ENCODE measurements around the gene ZNF273. TPM values are rescaled to one million over a fixed set of nuclear protein-coding genes. Genes with fewer than 3 reads are reported as not detected.

Gene ZNF273
- polyA plus RNA-seq, 1 donor (not counting 4 experiments of a cell fraction or from before 2014, with no cell fraction given), result 4.7 TPM

- peaks cover 3% of the 10 kb centered on the region for H3K27me3 ChIP-seq (ENCODE audit: control insufficient read depth, extremely low read depth, insufficient read depth, low read length)
- H3K9me3 ChIP-seq (ENCODE audit: control insufficient read depth, low read depth, low read length), result peaks cover 6% of the 10 kb centered on the region
- H3K79me2 ChIP-seq (ENCODE audit: control insufficient read depth, insufficient read depth, low read length), result no peaks in the 10 kb centered on the region
- peak overlapping the region; percentile 43 to 63 (median 58) for H3K4me3 ChIP-seq (ENCODE audit: control insufficient read depth in 2 of 3, extremely low read depth in 1 of 3, insufficient read depth in 2 of 3, low read depth in 1 of 3, low read length in 3 of 3)
- TF ChIP-seq, protein P1, sequence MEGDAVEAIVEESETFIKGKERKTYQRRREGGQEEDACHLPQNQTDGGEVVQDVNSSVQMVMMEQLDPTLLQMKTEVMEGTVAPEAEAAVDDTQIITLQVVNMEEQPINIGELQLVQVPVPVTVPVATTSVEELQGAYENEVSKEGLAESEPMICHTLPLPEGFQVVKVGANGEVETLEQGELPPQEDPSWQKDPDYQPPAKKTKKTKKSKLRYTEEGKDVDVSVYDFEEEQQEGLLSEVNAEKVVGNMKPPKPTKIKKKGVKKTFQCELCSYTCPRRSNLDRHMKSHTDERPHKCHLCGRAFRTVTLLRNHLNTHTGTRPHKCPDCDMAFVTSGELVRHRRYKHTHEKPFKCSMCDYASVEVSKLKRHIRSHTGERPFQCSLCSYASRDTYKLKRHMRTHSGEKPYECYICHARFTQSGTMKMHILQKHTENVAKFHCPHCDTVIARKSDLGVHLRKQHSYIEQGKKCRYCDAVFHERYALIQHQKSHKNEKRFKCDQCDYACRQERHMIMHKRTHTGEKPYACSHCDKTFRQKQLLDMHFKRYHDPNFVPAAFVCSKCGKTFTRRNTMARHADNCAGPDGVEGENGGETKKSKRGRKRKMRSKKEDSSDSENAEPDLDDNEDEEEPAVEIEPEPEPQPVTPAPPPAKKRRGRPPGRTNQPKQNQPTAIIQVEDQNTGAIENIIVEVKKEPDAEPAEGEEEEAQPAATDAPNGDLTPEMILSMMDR (optimal IDR thresholded peaks at IDR 0.05 in 1 of 3, IDR thresholded peaks at IDR 0.05 in 1 of 3, conservative IDR thresholded peaks at IDR 0.05 in 1 of 3; ENCODE audit: extremely low read depth in 1 of 3, insufficient read depth in 2 of 3, low read length in 3 of 3), result no peak
- no peak for TF ChIP-seq EZH2 (IDR thresholded peaks at IDR 0.05; ENCODE audit: low read length)
- H3K4me1 ChIP-seq (ENCODE audit: control insufficient read depth, extremely low read depth, insufficient read depth, low read length), result peaks cover 2% of the 10 kb centered on the region
- DNase-seq (ENCODE audit: low read depth, low spot score) (no peak), FAIRE-seq (no peak)
- no peaks in the 10 kb centered on the region for H4K20me1 ChIP-seq (ENCODE audit: control insufficient read depth, extremely low read depth, insufficient read depth, low read length)
- H3K36me3 ChIP-seq (ENCODE audit: control insufficient read depth in 2 of 2, extremely low read depth in 1 of 2, insufficient read depth in 2 of 2, low read length in 2 of 2), result no peaks in the 10 kb centered on the region
- peak overlapping the region; percentile 81 for H3K4me2 ChIP-seq (ENCODE audit: control insufficient read depth, extremely low read depth, insufficient read depth, low read depth, low read length)
- no peaks in the 10 kb centered on the region for H3K9me1 ChIP-seq (ENCODE audit: control insufficient read depth, extremely low read depth, insufficient read depth, low read length)
- H2AFZ ChIP-seq (ENCODE audit: control insufficient read depth, low read length), result peak overlapping the region; percentile 86
- dilution Hi-C loops (cut with MboI; ENCODE audit: extremely low pct_ligation_motif_present, low sequenced_read_pairs), result no loop called here
- no peak overlapping the region for H3K9ac ChIP-seq (ENCODE audit: control insufficient read depth, extremely low read depth, insufficient read depth, low read length)
- H3K27ac ChIP-seq (ENCODE audit: control insufficient read depth, insufficient read depth, low read length), result no peak overlapping the region
Measured at GRCh38 chr7:64883113-64883905, 19.8 kb upstream of the ZNF273 start.

DNA sequence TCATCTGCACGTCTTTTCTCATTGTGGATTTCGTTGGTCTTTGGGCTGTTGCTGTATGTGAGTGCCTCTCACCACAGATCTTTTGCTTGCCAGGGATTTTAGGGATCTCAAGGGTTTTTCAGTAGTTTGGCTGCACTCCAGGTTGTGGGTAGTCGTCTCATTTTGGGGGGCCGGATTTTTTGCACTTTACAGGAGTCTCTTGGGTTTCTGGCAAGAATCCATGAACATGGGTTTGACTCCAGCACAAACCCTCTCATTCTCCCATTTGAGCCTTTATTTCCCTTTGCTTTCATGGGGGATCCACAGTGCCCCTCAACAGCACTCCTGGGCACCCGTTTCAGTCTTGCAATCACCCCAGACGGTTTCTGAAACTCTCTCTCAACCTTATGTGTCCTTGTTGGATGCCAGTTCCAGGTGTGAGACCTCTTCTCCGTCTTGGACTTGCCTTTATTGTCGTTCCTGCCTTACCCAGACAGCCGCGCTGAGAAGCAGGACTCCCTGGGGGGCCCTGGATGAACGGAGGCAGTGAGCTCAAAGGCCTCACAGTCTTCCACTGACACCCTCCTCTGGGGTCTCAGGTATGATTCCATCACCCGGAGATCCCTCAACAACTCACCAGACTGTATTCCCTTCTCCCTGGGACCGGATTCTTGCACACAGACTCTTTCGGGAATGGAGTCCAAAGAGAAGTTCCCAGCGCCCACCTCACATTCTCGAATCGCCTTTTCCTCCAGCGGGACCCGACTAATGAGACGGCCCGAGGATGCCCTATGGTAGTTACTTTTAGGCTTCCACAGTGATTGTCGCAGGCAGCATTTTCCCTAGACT lies 18.8 kb upstream of the ZNF273 start:
- H3K9ac ChIP-seq (ENCODE audit: control insufficient read depth, extremely low read depth, insufficient read depth, low read length), result no peak overlapping the region
- H3K9me3 ChIP-seq (ENCODE audit: control insufficient read depth, low read depth, low read length), result peaks cover 6% of the 10 kb centered on the region
- no peak for TF ChIP-seq EZH2 (IDR thresholded peaks at IDR 0.05; ENCODE audit: low read length)
- TF ChIP-seq, protein P1 (optimal IDR thresholded peaks at IDR 0.05 in 1 of 3, IDR thresholded peaks at IDR 0.05 in 1 of 3, conservative IDR thresholded peaks at IDR 0.05 in 1 of 3; ENCODE audit: extremely low read depth in 1 of 3, insufficient read depth in 2 of 3, low read length in 3 of 3), result no peak
- no peaks in the 10 kb centered on the region for H3K79me2 ChIP-seq (ENCODE audit: control insufficient read depth, insufficient read depth, low read length)
- H3K27me3 ChIP-seq (ENCODE audit: control insufficient read depth, extremely low read depth, insufficient read depth, low read length), result peaks cover 3% of the 10 kb centered on the region
- no peaks in the 10 kb centered on the region for H3K9me1 ChIP-seq (ENCODE audit: control insufficient read depth, extremely low read depth, insufficient read depth, low read length)
- H3K4me3 ChIP-seq (ENCODE audit: control insufficient read depth in 2 of 3, extremely low read depth in 1 of 3, insufficient read depth in 2 of 3, low read depth in 1 of 3, low read length in 3 of 3), result no peak overlapping the region
- peaks cover 2% of the 10 kb centered on the region for H3K4me1 ChIP-seq (ENCODE audit: control insufficient read depth, extremely low read depth, insufficient read depth, low read length)
- no peak overlapping the region for H3K27ac ChIP-seq (ENCODE audit: control insufficient read depth, insufficient read depth, low read length)
- no peak overlapping the region for H3K4me2 ChIP-seq (ENCODE audit: control insufficient read depth, extremely low read depth, insufficient read depth, low read depth, low read length)
- H3K36me3 ChIP-seq (ENCODE audit: control insufficient read depth in 2 of 2, extremely low read depth in 1 of 2, insufficient read depth in 2 of 2, low read length in 2 of 2), result no peaks in the 10 kb centered on the region
- DNase-seq (ENCODE audit: low read depth, low spot score) (no peak), FAIRE-seq (no peak)
- no peak overlapping the region for H2AFZ ChIP-seq (ENCODE audit: control insufficient read depth, low read length)
- H4K20me1 ChIP-seq (ENCODE audit: control insufficient read depth, extremely low read depth, insufficient read depth, low read length), result no peaks in the 10 kb centered on the region
- dilution Hi-C loops (cut with MboI; ENCODE audit: extremely low pct_ligation_motif_present, low sequenced_read_pairs), result no loop called here
